T-helper 2 cell (primary cell): ENCODE results near the gene TJP3.

Experiments
- DNase-seq, 5 experiments: peaks; one replicate each; pipeline versions ENCODE4 v3.0.0 to v3.0.0-alpha.2; 2012 to 2022

TJP3 gene

DNA sequence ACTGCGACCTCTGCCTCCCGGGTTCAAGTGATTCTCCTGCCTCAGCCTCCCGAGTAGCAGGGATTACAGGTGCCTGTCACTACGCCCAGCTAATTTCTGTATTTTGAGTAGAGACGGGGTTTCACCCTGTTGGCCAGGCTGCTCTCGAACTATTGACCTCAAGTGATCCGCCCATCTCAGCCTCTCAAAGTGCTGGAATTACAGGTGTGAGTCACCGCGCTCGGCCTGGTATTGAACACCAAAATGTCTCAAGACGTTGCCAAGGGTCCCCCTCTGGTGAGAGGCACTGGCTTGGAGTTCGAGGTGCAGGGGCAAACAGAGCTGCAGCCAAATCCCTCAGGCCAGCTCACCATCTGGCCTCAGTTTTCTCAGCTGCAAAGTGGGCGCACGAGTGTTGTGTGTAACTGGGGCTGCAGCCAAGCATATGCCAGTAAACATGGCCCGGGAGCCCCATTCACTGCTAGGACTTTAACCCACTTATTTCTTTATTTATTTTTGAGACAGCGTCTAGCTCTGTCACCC, 8.0 kb downstream of the TJP3 start:
- no peak for DNase-seq

DNA sequence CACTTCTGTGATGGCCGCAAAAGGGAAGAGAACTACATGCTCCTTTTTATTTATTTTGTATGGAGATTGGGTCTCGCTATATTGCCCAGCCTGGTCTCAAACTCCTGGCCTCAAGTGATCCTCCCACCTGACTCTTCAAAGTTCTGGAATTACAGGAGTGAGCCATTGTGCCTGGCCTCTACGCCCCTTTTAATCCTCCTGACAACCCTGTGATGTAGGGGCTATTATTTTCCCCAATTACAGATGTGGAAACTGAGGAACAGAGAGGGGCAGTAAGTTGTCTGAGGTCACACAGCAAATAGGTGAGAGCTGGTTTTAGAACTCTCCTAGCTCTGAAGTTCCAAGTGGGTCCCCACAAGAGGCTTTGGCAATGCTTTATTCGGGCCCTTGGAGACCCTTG, 11.7 kb downstream of the TJP3 start:
- no peak for DNase-seq

GRCh38 chr19:3720349-3720917, 12.2 kb downstream of the TJP3 start:
- DNase-seq = no peak

- peak; percentile 73 to 92 (median 86) for DNase-seq
Measured at GRCh38 chr19:3721131-3721886, 13.1 kb downstream of the TJP3 start.

DNA sequence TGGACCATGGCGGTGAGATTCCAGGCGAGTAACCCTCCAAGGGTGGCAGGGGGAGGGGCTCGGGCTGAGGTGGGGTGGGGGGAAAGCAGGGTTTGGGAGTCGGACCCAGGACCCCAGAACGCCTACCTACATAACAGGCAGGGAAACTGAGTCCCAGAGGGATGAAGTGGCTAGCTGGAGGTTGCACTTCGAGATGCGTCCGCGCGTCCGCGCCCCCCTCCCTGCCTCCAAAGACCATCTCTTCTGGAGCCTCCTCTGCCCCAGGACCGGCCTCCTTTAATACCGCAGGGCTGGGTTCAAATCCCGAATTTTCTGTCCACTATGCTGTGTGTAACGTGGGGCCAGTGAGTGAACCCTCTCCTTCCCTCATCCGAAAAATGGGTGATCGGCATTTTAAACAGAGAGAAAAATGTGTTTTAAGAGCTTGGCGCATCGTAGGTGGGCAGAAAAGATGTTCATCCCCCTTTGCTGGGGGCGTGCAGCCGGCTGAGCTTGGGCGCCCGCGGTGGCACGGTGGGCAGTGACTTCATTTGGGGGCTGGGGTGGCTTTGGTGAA, 13.8 kb downstream of the TJP3 start:
- no peak for DNase-seq

DNA sequence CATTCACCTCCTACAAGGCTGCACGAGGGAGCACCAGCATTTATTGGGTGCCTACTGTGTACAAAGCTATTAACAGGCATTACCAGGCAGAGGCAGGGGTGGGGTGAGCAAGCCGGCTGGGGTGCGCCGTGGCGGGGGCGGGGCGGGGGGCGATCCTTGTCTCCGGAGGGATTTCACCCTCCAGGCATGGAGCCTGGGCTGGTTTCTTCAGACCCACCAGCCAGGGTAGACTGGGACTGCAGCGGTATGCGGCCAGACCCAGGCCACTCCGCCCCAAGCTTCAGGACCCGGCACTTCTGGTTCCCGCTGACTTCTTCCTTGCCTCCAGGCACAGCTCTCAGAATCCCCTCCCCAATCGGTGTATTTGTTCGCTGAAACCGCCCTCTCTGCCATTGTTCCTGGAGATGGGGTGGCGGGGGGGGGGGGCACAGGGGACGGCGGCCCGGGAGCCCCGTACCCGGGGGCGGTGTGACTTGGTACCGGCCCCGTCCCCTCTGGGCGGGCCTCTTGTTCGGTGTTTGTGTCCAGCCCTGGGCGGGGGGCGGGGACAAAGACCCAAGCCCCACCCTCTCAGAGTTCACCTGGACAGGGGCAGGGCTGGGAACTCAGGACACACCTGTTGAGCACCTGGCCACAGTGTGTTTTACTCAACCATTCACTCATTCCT, 14.4 kb downstream of the TJP3 start:
- no peak for DNase-seq

DNA sequence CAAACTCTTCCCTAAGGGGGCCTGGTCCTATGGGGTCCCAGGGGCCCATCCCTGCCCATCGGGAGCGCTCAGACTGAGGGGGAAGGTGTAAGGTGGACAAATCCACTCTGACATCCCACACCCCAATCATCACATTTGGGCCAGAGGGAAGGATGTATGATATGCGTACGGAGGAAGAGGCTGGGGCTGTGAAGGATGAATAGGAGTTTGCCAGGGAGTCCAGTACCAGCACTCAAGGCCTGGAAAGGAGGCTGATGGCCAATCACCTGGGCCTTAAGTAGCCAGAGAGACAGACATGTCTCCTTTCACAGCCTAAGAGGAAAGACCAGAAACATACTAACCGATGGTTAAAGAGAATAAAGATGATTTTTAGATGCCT, 14.9 kb downstream of the TJP3 start:
- no peak for DNase-seq

- no peak for DNase-seq
Measured at GRCh38 chr19:3723883-3724282, 15.7 kb downstream of the TJP3 start.

DNA sequence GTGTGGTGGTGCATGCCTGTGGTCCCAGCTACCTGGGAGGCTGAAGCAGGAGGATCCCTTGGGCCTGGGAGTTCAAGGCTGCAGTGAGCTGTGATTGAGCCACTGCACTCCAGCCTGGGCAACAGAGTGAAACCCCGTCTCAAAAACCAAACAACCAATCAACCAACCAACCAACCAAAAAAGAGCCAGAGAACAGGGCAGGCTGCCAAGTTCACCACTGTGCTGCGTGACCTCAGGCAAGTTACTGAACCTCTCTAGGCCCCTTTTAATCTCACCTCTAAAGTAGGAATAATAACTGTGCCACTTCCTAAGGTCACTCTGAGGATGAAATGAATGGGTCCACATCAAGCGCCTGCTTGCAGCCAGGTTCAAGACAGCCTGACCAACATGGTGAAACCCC, 16.9 kb downstream of the TJP3 start:
- DNase-seq = no peak

DNA sequence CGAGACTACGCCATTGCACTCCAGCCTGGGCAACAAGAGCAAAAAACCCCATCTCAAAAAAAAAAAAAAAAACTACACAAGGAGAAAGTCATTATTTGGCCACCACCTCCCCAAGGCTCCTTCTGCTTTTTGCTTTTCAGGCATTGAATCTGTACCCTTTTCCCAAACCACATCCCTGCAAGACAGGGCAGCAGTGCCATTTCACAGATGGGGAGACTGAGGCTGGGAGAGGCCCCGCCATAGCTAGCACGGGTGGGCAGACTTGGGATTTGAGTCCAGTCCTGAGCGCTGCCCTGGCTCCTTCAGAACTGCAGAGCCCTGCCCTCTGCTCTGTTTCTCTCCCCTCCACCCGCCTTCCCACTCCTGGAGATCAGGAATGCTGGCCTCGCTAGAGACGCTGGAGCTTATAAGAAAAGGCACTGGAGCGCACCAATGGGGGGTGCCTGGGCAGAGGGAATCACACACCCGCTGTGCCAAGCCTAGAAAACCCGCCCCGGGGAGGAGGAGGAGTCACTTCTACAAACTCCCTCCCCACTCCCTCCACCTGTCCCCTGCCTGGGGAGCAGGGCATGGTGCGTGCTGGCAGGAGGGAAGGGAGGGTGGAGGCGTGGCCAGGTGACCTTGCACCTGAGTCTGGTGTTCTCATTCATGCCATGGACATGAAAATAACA, 17.6 kb downstream of the TJP3 start:
- no peak for DNase-seq

- DNase-seq = no peak
Measured at GRCh38 chr19:3730457-3730958, 22.3 kb downstream of the TJP3 start.

DNA sequence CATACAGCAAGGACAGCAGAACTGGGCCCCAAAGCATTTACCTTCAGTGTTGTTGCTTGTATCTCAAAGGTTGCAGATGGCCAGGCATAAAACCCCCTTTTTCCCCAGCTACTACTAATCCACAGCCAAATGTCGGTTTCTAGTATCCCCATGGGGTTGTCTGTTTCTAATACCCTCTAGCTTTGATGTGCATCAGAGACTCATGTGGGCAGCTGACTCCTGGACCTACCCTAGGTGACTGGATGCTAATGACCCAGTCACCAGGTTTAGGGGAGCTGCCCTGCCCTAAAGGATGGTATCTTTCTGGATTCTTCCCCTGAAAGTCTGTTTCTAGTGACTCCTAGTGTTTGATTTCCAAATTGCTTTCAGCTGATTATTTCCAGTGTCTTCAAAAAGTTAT, 23.9 kb downstream of the TJP3 start:
- no peak for DNase-seq

GRCh38 chr19:3733549-3734309, 25.5 kb downstream of the TJP3 start:
- DNase-seq = no peak

DNA sequence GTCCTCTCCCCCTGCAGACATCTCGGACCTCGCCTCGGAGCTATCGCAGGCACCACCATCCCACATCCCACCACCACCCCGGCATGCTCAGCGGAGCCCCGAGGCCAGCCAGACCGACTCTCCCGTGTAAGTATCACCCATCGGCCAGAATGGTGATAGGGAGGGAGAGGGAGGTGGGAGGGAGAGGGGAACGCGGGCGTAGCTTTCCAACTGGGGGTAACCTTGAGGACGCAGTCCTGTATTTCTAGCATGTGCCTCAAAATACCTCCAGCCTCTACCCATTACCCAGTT, 26.1 kb downstream of the TJP3 start:
- DNase-seq = no peak

DNA sequence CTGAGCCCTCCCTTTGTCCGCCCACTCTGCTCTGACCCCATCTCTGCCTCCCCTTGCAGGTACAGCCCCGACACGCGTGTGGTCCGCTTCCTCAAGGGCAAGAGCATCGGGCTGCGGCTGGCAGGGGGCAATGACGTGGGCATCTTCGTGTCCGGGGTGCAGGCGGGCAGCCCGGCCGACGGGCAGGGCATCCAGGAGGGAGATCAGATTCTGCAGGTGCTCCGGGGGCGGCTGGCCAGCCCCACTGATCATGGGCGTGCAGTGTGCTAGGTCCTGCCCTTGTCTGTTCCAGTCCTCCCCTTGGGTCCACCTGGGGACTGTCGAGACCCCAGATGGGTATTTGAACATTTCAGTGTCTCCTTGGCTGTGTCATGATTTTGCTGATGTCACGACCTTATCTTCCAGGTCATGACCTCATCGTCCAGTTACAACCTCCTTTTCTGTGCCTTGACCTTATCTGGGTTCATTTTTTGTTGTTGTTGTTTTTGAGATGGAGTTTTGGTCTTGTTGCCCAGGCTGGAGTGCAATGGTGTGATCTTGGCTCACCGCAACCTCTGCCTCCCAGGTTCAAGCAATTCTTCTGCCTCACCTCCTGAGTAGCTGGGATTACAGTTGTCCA, 28.0 kb downstream of the TJP3 start:
- DNase-seq = no peak

DNA sequence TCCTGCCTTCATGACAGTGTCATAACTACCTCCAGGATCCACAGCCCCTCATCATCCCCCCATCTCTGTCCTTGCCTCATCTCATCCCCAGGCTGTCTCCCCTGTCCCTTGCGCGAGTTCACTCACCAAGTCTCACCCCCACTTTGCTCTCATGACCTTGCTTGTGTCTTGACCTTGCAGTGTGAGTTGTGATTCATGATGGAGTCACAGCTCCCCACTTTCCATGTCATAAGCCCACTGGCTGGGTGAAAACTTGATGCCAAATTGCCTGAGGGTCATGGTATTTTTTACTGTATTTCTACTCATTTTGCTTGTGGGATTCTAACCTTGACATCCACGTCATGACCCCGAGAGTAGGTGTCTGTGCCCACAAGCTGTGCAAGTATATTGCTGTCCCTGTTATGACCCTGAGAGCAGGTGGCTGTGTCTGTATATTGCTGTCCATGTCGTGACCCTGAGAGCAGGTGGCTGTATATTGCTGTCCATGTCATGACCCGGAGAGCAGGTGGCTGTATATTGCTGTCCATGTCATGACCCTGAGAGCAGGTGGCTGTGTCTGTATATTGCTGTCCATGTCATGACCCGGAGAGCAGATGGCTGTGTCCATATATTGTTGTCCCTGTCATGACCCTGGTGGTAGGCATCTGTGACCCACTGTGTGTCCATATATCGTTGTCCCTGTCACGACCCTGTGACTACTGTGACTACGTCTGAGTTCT, 29.5 kb downstream of the TJP3 start:
- no peak for DNase-seq

DNA sequence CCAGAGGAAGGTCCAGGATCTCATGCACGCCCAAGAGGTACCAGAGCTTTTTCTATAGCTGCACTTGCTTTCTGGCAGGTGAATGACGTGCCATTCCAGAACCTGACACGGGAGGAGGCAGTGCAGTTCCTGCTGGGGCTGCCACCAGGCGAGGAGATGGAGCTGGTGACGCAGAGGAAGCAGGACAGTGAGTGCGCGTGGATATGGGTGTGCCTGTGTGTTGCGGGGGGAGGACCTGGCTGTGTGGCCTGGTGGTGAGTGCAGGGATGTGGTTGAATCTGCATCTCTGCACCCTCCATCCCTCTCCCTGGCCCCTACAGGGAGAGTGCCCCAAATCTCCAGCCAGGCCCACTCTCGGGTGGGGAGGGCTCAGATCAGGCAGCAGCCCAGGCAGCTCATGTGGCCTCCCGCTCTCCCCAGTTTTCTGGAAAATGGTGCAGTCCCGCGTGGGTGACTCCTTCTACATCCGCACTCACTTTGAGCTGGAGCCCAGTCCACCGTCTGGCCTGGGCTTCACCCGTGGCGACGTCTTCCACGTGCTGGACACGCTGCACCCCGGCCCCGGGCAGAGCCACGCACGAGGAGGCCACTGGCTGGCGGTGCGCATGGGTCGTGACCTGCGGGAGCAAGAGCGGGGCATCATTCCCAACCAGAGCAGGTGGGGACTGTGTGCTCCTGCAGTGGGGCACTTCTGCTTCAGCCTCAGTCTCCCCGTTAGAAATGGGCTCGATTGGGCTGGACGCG, 30.5 kb downstream of the TJP3 start:
- peak in 1 of 5 experiments; percentile 14 for DNase-seq

DNA sequence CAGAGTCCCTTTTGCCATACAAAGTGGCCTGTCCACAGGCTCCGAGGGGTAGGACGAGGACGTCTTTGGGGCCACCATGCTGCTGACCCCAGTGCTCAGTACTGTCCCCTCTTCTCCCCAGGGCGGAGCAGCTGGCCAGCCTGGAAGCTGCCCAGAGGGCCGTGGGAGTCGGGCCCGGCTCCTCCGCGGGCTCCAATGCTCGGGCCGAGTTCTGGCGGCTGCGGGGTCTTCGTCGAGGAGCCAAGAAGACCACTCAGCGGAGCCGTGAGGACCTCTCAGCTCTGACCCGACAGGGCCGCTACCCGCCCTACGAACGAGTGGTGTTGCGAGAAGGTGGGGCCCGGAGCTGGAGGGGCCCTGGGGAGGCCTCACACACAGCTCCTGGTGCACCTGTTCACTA, 32.2 kb downstream of the TJP3 start:
- DNase-seq = no peak

GRCh38 chr19:3743486-3743885, 35.3 kb downstream of the TJP3 start:
- no peak for DNase-seq

DNA sequence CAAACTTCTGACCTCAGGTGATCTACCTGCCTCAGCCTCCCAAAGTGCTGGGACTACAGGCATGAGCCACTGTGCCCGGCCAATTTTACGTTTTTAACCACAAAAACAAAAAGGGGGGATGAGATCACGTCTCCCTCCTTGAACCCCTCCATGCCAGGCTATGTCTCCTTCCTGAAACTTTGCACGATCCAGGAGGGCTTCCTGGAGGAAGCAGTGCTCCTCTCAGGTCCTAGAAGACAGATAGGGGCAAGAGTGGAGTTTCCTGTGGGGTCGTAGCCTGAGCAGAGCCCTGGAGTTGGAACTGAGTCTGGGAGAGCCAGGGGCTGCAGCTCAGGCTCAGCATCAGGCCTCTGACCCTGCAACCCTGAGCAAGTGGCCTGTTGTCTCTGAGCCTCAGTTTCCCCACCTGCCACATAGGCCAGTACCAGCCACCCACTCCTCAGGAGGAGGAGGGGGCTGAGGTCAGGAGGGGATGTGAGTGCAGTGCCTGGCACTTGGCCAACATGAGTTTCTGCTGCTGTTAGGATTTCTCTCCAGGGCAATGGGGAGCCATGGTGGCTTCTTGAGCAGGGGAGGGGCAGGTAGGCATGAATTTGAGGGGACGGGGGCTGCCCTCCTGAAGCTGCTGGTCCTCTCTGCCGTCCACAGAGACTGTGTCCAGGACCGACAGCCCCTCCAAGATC, 37.3 kb downstream of the TJP3 start:
- no peak for DNase-seq
